ENCODE data around the gene ATAD3C. TPM values are rescaled to one million over a fixed set of nuclear protein-coding genes. Genes with fewer than 3 reads are reported as not detected.
"Not testable (repeated sequence)": the region's sequence is repeated elsewhere in the genome, so short reads cannot be mapped to it uniquely, and the experiment has no call there.

ATAD3C gene
- total and polyA plus RNA-seq, 2 experiments from 2014 or later: 0.45 to 1.3 TPM

DNA sequence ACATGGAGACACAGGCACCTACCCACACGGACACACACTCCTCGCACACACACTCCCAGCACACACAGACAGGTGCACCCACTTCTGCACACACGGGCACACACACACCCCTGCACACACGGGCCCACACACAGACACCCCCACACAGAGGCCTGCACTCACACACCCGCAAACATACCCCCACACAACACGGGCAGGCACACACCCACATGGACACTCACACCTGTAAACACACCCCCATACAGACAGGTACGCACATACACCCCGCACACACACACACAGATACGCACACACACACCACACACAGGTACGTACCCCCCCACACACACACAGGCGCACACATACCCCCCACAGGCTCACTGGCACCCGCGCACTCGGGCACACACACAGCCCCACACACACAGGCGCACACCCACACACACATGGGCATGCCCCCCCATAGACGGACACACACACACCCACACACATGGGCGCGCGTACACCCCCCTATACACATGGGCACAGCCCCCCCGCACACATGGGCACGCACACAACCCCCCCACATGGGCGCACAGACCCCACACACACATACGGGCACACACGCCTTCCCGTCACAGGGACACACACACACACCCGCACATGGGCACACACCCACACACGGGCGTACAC is 68.6 kb downstream of the ATAD3C start (continued):
- TF ChIP-seq REST (IDR thresholded peaks at IDR 0.05; ENCODE audit: unreplicated experiment) (no peak), ZNF114 (CRISPR knock-in tag; IDR thresholded peaks at IDR 0.05) (no peak), ZNF331 (CRISPR knock-in tag; IDR thresholded peaks at IDR 0.05; ENCODE audit: low read depth) (no peak), EZH2 (IDR thresholded peaks at IDR 0.05; ENCODE audit: low read depth, unreplicated experiment) (no peak), POLR2AphosphoS5 (IDR thresholded peaks at IDR 0.05; ENCODE audit: low read depth) (no peak)
- TF ChIP-seq, protein P1, sequence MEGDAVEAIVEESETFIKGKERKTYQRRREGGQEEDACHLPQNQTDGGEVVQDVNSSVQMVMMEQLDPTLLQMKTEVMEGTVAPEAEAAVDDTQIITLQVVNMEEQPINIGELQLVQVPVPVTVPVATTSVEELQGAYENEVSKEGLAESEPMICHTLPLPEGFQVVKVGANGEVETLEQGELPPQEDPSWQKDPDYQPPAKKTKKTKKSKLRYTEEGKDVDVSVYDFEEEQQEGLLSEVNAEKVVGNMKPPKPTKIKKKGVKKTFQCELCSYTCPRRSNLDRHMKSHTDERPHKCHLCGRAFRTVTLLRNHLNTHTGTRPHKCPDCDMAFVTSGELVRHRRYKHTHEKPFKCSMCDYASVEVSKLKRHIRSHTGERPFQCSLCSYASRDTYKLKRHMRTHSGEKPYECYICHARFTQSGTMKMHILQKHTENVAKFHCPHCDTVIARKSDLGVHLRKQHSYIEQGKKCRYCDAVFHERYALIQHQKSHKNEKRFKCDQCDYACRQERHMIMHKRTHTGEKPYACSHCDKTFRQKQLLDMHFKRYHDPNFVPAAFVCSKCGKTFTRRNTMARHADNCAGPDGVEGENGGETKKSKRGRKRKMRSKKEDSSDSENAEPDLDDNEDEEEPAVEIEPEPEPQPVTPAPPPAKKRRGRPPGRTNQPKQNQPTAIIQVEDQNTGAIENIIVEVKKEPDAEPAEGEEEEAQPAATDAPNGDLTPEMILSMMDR (conservative IDR thresholded peaks at IDR 0.05; ENCODE audit: low read depth in 2 of 2): no peak

DNA sequence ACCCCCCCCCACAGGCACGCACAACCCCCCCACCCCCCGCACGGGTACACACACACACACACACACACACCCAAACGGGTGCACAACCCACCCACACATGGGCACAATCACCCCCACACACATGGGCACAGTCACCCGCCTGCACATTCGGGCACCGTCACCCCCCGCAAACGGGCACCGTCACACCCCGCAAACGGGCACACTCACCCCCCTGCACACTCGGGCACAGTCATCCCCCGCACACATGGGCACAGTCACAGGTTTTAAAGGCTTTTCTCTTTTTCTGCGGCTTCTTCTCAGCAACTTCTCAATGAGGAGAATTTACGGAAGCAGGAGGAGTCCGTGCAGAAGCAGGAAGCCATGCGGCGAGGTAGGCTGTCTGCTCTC is 69.1 kb downstream of the ATAD3C start:
- not testable (repeated sequence) for H3K4me1 Mint-ChIP-seq
- peaks cover 28% of the 10 kb centered on the region for H3K36me3 Mint-ChIP-seq (ENCODE audit: low read depth)

More for the DNA sequence above, 69.1 kb downstream of the ATAD3C start:
- H2AFZ ChIP-seq; H3K4me3 ChIP-seq; H4K20me1 ChIP-seq (replicated peaks; ENCODE audit: insufficient read depth); H3K27ac ChIP-seq (ENCODE audit: low read depth); H3K36me3 ChIP-seq (ENCODE audit: insufficient read depth); H3F3A ChIP-seq (replicated peaks; ENCODE audit: low read depth); H3K27me3 Mint-ChIP-seq (ENCODE audit: insufficient read depth, low read depth, poor library complexity); H3K9me3 Mint-ChIP-seq; H3K4me2 ChIP-seq; ATAC-seq; H3K27me3 ChIP-seq (ENCODE audit: insufficient read depth); H3K9me2 ChIP-seq (ENCODE audit: insufficient read depth); DNase-seq (ENCODE audit: low spot score); H3K4me3 Mint-ChIP-seq; H3K27ac Mint-ChIP-seq; H3K4me1 ChIP-seq (ENCODE audit: insufficient read depth): not testable (repeated sequence)
- H3K79me2 ChIP-seq (replicated peaks; ENCODE audit: insufficient read depth): peaks cover 12% of the 10 kb centered on the region

Other genes starting within 250 kb of the ATAD3C start
- 0.58 and 1.5 TPM in 2 replicates for gene TNFRSF18, start 243.1 kb upstream of the ATAD3C start, total RNA-seq (2014; rRNA removed; shearing (Covaris generic))
- 0.56 and 1.1 TPM in 2 replicates for gene TNFRSF18, start 243.1 kb upstream of the ATAD3C start, polyA plus RNA-seq (2016; fragmentation: Nextera tagmentation; extraction: Ambion mirVana)
- gene TNFRSF4, start 235.5 kb upstream of the ATAD3C start, total RNA-seq (2014; rRNA removed; shearing (Covaris generic)): not detected in 2 replicates
- gene TNFRSF4, start 235.5 kb upstream of the ATAD3C start, polyA plus RNA-seq (2016; fragmentation: Nextera tagmentation; extraction: Ambion mirVana): not detected in 2 replicates
- gene SDF4, start 217.7 kb upstream of the ATAD3C start, total RNA-seq (2014; rRNA removed; shearing (Covaris generic)): 51.6 and 62.6 TPM in 2 replicates
- gene SDF4, start 217.7 kb upstream of the ATAD3C start, polyA plus RNA-seq (2016; fragmentation: Nextera tagmentation; extraction: Ambion mirVana): 45.0 and 49.2 TPM in 2 replicates
- gene B3GALT6, start 217.5 kb upstream of the ATAD3C start, total RNA-seq (2014; rRNA removed; shearing (Covaris generic)): 26.5 and 33.5 TPM in 2 replicates
- gene B3GALT6, start 217.5 kb upstream of the ATAD3C start, polyA plus RNA-seq (2016; fragmentation: Nextera tagmentation; extraction: Ambion mirVana): 5.5 and 9.3 TPM in 2 replicates
- gene C1QTNF12, start 203.0 kb upstream of the ATAD3C start, total RNA-seq (2014; rRNA removed; shearing (Covaris generic)): 3.0 and 4.1 TPM in 2 replicates
- gene C1QTNF12, start 203.0 kb upstream of the ATAD3C start, polyA plus RNA-seq (2016; fragmentation: Nextera tagmentation; extraction: Ambion mirVana): 4.1 and 4.2 TPM in 2 replicates
- gene UBE2J2, start 175.8 kb upstream of the ATAD3C start, total RNA-seq (2014; rRNA removed; shearing (Covaris generic)): 70.2 and 73.5 TPM in 2 replicates
- gene UBE2J2, start 175.8 kb upstream of the ATAD3C start, polyA plus RNA-seq (2016; fragmentation: Nextera tagmentation; extraction: Ambion mirVana): 47.1 and 49.5 TPM in 2 replicates
- 0.70 and 1.4 TPM in 2 replicates for gene SCNN1D, start 169.3 kb upstream of the ATAD3C start, total RNA-seq (2014; rRNA removed; shearing (Covaris generic))
- 1.7 and 1.8 TPM in 2 replicates for gene SCNN1D, start 169.3 kb upstream of the ATAD3C start, polyA plus RNA-seq (2016; fragmentation: Nextera tagmentation; extraction: Ambion mirVana)
- 27.7 and 31.9 TPM in 2 replicates for gene ACAP3, start 141.8 kb upstream of the ATAD3C start, total RNA-seq (2014; rRNA removed; shearing (Covaris generic))
- 6.4 and 8.1 TPM in 2 replicates for gene ACAP3, start 141.8 kb upstream of the ATAD3C start, polyA plus RNA-seq (2016; fragmentation: Nextera tagmentation; extraction: Ambion mirVana)
- gene PUSL1, start 141.1 kb upstream of the ATAD3C start, total RNA-seq (2014; rRNA removed; shearing (Covaris generic)): 49.9 and 55.8 TPM in 2 replicates
- 41.5 and 43.9 TPM in 2 replicates for gene PUSL1, start 141.1 kb upstream of the ATAD3C start, polyA plus RNA-seq (2016; fragmentation: Nextera tagmentation; extraction: Ambion mirVana)
- 140 and 161 TPM in 2 replicates for gene INTS11, start 125.0 kb upstream of the ATAD3C start, total RNA-seq (2014; rRNA removed; shearing (Covaris generic))
- gene INTS11, start 125.0 kb upstream of the ATAD3C start, polyA plus RNA-seq (2016; fragmentation: Nextera tagmentation; extraction: Ambion mirVana): 102 and 110 TPM in 2 replicates
- gene CPTP, start 124.9 kb upstream of the ATAD3C start, total RNA-seq (2014; rRNA removed; shearing (Covaris generic)): 12.9 and 13.5 TPM in 2 replicates
- 8.1 and 8.2 TPM in 2 replicates for gene CPTP, start 124.9 kb upstream of the ATAD3C start, polyA plus RNA-seq (2016; fragmentation: Nextera tagmentation; extraction: Ambion mirVana)
- 0.14 TPM in 1 of 2 replicates, not detected in the other for gene TAS1R3, start 118.4 kb upstream of the ATAD3C start, total RNA-seq (2014; rRNA removed; shearing (Covaris generic))
- gene TAS1R3, start 118.4 kb upstream of the ATAD3C start, polyA plus RNA-seq (2016; fragmentation: Nextera tagmentation; extraction: Ambion mirVana): 0.12 TPM in 1 of 2 replicates, not detected in the other
- gene DVL1, start 100.3 kb upstream of the ATAD3C start, total RNA-seq (2014; rRNA removed; shearing (Covaris generic)): 62.7 and 69.7 TPM in 2 replicates
- 13.5 and 15.4 TPM in 2 replicates for gene DVL1, start 100.3 kb upstream of the ATAD3C start, polyA plus RNA-seq (2016; fragmentation: Nextera tagmentation; extraction: Ambion mirVana)
- 11.7 and 17.2 TPM in 2 replicates for gene MXRA8, start 91.1 kb upstream of the ATAD3C start, total RNA-seq (2014; rRNA removed; shearing (Covaris generic))
- gene MXRA8, start 91.1 kb upstream of the ATAD3C start, polyA plus RNA-seq (2016; fragmentation: Nextera tagmentation; extraction: Ambion mirVana): 7.6 and 9.1 TPM in 2 replicates
- gene AURKAIP1, start 74.5 kb upstream of the ATAD3C start, total RNA-seq (2014; rRNA removed; shearing (Covaris generic)): 156 and 167 TPM in 2 replicates
- 355 and 369 TPM in 2 replicates for gene AURKAIP1, start 74.5 kb upstream of the ATAD3C start, polyA plus RNA-seq (2016; fragmentation: Nextera tagmentation; extraction: Ambion mirVana)
- gene CCNL2, start 50.4 kb upstream of the ATAD3C start, total RNA-seq (2014; rRNA removed; shearing (Covaris generic)): 146 and 147 TPM in 2 replicates
- gene CCNL2, start 50.4 kb upstream of the ATAD3C start, polyA plus RNA-seq (2016; fragmentation: Nextera tagmentation; extraction: Ambion mirVana): 99.4 and 115 TPM in 2 replicates
- 158 and 173 TPM in 2 replicates for gene MRPL20, start 42.4 kb upstream of the ATAD3C start, total RNA-seq (2014; rRNA removed; shearing (Covaris generic))
- gene MRPL20, start 42.4 kb upstream of the ATAD3C start, polyA plus RNA-seq (2016; fragmentation: Nextera tagmentation; extraction: Ambion mirVana): 319 and 344 TPM in 2 replicates
- 1.7 and 1.8 TPM in 2 replicates for gene ANKRD65, start 28.4 kb upstream of the ATAD3C start, total RNA-seq (2014; rRNA removed; shearing (Covaris generic))
- gene ANKRD65, start 28.4 kb upstream of the ATAD3C start, polyA plus RNA-seq (2016; fragmentation: Nextera tagmentation; extraction: Ambion mirVana): 1.6 and 2.6 TPM in 2 replicates
- gene VWA1, start 14.0 kb upstream of the ATAD3C start, total RNA-seq (2014; rRNA removed; shearing (Covaris generic)): 21.9 and 31.5 TPM in 2 replicates
- gene VWA1, start 14.0 kb upstream of the ATAD3C start, polyA plus RNA-seq (2016; fragmentation: Nextera tagmentation; extraction: Ambion mirVana): 7.2 and 7.9 TPM in 2 replicates
- gene ATAD3B, start 22.1 kb downstream of the ATAD3C start, total RNA-seq (2014; rRNA removed; shearing (Covaris generic)): 61.4 and 63.4 TPM in 2 replicates
- gene ATAD3B, start 22.1 kb downstream of the ATAD3C start, polyA plus RNA-seq (2016; fragmentation: Nextera tagmentation; extraction: Ambion mirVana): 32.3 and 37.8 TPM in 2 replicates
- 71.4 and 80.3 TPM in 2 replicates for gene ATAD3A, start 62.5 kb downstream of the ATAD3C start, total RNA-seq (2014; rRNA removed; shearing (Covaris generic))
- 36.5 and 39.3 TPM in 2 replicates for gene ATAD3A, start 62.5 kb downstream of the ATAD3C start, polyA plus RNA-seq (2016; fragmentation: Nextera tagmentation; extraction: Ambion mirVana)
- gene TMEM240, start 90.9 kb downstream of the ATAD3C start, total RNA-seq (2014; rRNA removed; shearing (Covaris generic)): 0.74 and 5.1 TPM in 2 replicates
- 1.8 and 1.9 TPM in 2 replicates for gene TMEM240, start 90.9 kb downstream of the ATAD3C start, polyA plus RNA-seq (2016; fragmentation: Nextera tagmentation; extraction: Ambion mirVana)
- 148 and 163 TPM in 2 replicates for gene SSU72, start 125.2 kb downstream of the ATAD3C start, total RNA-seq (2014; rRNA removed; shearing (Covaris generic))
- 244 and 248 TPM in 2 replicates for gene SSU72, start 125.2 kb downstream of the ATAD3C start, polyA plus RNA-seq (2016; fragmentation: Nextera tagmentation; extraction: Ambion mirVana)
- gene FNDC10, start 150.4 kb downstream of the ATAD3C start, total RNA-seq (2014; rRNA removed; shearing (Covaris generic)): 11.1 and 15.1 TPM in 2 replicates
- 7.7 and 8.6 TPM in 2 replicates for gene FNDC10, start 150.4 kb downstream of the ATAD3C start, polyA plus RNA-seq (2016; fragmentation: Nextera tagmentation; extraction: Ambion mirVana)
- gene MIB2, start 165.8 kb downstream of the ATAD3C start, total RNA-seq (2014; rRNA removed; shearing (Covaris generic)): 57.3 and 82.6 TPM in 2 replicates
- gene MIB2, start 165.8 kb downstream of the ATAD3C start, polyA plus RNA-seq (2016; fragmentation: Nextera tagmentation; extraction: Ambion mirVana): 104 and 120 TPM in 2 replicates
- gene MMP23B, start 182.5 kb downstream of the ATAD3C start, total RNA-seq (2014; rRNA removed; shearing (Covaris generic)): 12.5 and 15.8 TPM in 2 replicates
- 15.0 and 16.2 TPM in 2 replicates for gene MMP23B, start 182.5 kb downstream of the ATAD3C start, polyA plus RNA-seq (2016; fragmentation: Nextera tagmentation; extraction: Ambion mirVana)
- 19.8 and 22.4 TPM in 2 replicates for gene CDK11B, start 209.3 kb downstream of the ATAD3C start, total RNA-seq (2014; rRNA removed; shearing (Covaris generic))
- 76.7 and 82.1 TPM in 2 replicates for gene CDK11B, start 209.3 kb downstream of the ATAD3C start, polyA plus RNA-seq (2016; fragmentation: Nextera tagmentation; extraction: Ambion mirVana)
- 53.4 and 63.0 TPM in 2 replicates for gene SLC35E2B, start 243.1 kb downstream of the ATAD3C start, total RNA-seq (2014; rRNA removed; shearing (Covaris generic))
- gene SLC35E2B, start 243.1 kb downstream of the ATAD3C start, polyA plus RNA-seq (2016; fragmentation: Nextera tagmentation; extraction: Ambion mirVana): 16.8 and 17.6 TPM in 2 replicates

Data from GM23338 (cell line).